HCT116 (cell line): ENCODE data around the gene ROS1.

Experiments
- CTCF ChIP-seq, 3 experiments: fragments of 200-600 bp in 1 of 3; sonication (generic) in 1 of 3; IDR thresholded peaks in 2 of 3; conservative IDR thresholded peaks in 1 of 3; 2 replicates each; pipeline ENCODE4 v1.5.1; 2012 to 2017; ENCODE audit warnings: low read depth in 2 of 3, low read length in 2 of 3, antibody characterized with exemption in 1 of 3, borderline replicate concordance in 1 of 3, control low read depth in 1 of 3, mild to moderate bottlenecking in 1 of 3, mixed read lengths in 1 of 3, mixed run types in 1 of 3, moderate library complexity in 1 of 3; ENCODE audit not compliant: insufficient read depth in 1 of 3
- EZH2 ChIP-seq: fragments of 200-600 bp; sonication (generic); IDR thresholded peaks from 2 replicates; pipeline ENCODE4 v1.6.1; 2017; ENCODE audit warnings: antibody characterized with exemption, mixed run types
- POLR2A ChIP-seq: IDR thresholded peaks from 2 replicates; pipeline ENCODE4 v1.7.0; 2011; ENCODE audit warnings: borderline replicate concordance; ENCODE audit not compliant: insufficient read depth, insufficient read length; ENCODE audit errors: extremely low read depth

- TF ChIP-seq POLR2A (no peak), CTCF (IDR thresholded peaks at IDR 0.05 in 2 of 3, conservative IDR thresholded peaks at IDR 0.05 in 1 of 3; ENCODE audit: borderline replicate concordance in 1 of 3, insufficient read depth in 1 of 3, low read depth in 2 of 3, low read length in 2 of 3) (no peak), EZH2 (no peak)
These were observed 41.1 kb downstream of the ROS1 start for GRCh38 chr6:117384659-117385058.
